ENCODE data around the gene EMP1.
"Not testable (repeated sequence)": the region's sequence is repeated elsewhere in the genome, so short reads cannot be mapped to it uniquely, and the experiment has no call there.

Gene EMP1

GRCh38 chr12:13257356-13257875, 60.9 kb downstream of the EMP1 start:
- no peak for DNase-seq (ENCODE audit: low spot score)

- DNase-seq (ENCODE audit: low spot score) = no peak
Measured at GRCh38 chr12:13258197-13258596, 61.7 kb downstream of the EMP1 start.

GRCh38 chr12:13258717-13259119, 62.2 kb downstream of the EMP1 start:
- no peak for DNase-seq (ENCODE audit: low spot score)

GRCh38 chr12:13259625-13260024, 63.1 kb downstream of the EMP1 start:
- DNase-seq (ENCODE audit: low spot score) = not testable (repeated sequence)

GRCh38 chr12:13267826-13268225, 71.3 kb downstream of the EMP1 start:
- DNase-seq (ENCODE audit: low spot score) = not testable (repeated sequence)

- no peak for DNase-seq (ENCODE audit: low spot score)
Measured at GRCh38 chr12:13268581-13268980, 72.1 kb downstream of the EMP1 start.
